Hepatocyte (in vitro differentiated cells): Measurements from ENCODE around the gene EXOC6B.

Source experiments
- CTCF ChIP-seq: fragments of 200-600 bp; sonication (generic); IDR thresholded peaks from 2 replicates; pipeline ENCODE4 v1.5.1; 2016; ENCODE audit warnings: antibody characterized with exemption, mild to moderate bottlenecking; ENCODE audit not compliant: poor library complexity
- EZH2phosphoT487 ChIP-seq: fragments of 200-600 bp; sonication (generic); IDR thresholded peaks from one replicate; pipeline ENCODE4 v1.6.1; 2018; ENCODE audit warnings: antibody characterized with exemption, mild to moderate bottlenecking, low read depth, moderate library complexity; ENCODE audit not compliant: unreplicated experiment, severe bottlenecking

- TF ChIP-seq CTCF, result no peak
- TF ChIP-seq EZH2phosphoT487, result no peak
These were observed 223.7 kb downstream of the EXOC6B start for GRCh38 chr2:72602095-72602494.
